NCI-H2227 (cell line): ENCODE data around the gene MYL4.
"Not testable (repeated sequence)": the region's sequence is repeated elsewhere in the genome, so short reads cannot be mapped to it uniquely, and the experiment has no call there.

Experiments
- DNase-seq: peaks from one replicate; lab custom pipeline; 2025; ENCODE audit not compliant: unreplicated experiment; lab: John Stamatoyannopoulos, UW

MYL4 gene

GRCh38 chr17:47239967-47240651 lies 31.0 kb downstream of the MYL4 start:
- DNase-seq = no peak

- no peak for DNase-seq
These were observed 31.7 kb downstream of the MYL4 start for GRCh38 chr17:47240806-47241205.

- no peak for DNase-seq
These were observed 33.5 kb downstream of the MYL4 start for GRCh38 chr17:47242648-47243047.

- no peak for DNase-seq
These were observed 34.8 kb downstream of the MYL4 start for GRCh38 chr17:47243737-47244598.

- no peak for DNase-seq
These were observed 35.5 kb downstream of the MYL4 start for GRCh38 chr17:47244697-47245096.

- DNase-seq = no peak
These were observed 37.0 kb downstream of the MYL4 start for GRCh38 chr17:47246120-47246519.

- no peak for DNase-seq
These were observed 41.7 kb downstream of the MYL4 start for GRCh38 chr17:47250855-47251254.

GRCh38 chr17:47251421-47251940 lies 42.3 kb downstream of the MYL4 start:
- no peak for DNase-seq

- no peak for DNase-seq
These were observed 43.1 kb downstream of the MYL4 start for GRCh38 chr17:47252209-47252608.

- DNase-seq = no peak
These were observed 43.8 kb downstream of the MYL4 start for GRCh38 chr17:47252766-47253512.

- peak; percentile 84 for DNase-seq
These were observed 44.6 kb downstream of the MYL4 start, which contains the start of gene ITGB3 for GRCh38 chr17:47253541-47254402. Gene ITGB3, plus strand, starts transcription at chr17:47253827. Its CDS starts 35 bp downstream, at chr17:47253862.

GRCh38 chr17:47254403-47254943 lies 45.3 kb downstream of the MYL4 start:
- DNase-seq = peak; percentile 12

- no peak for DNase-seq
These were observed 48.6 kb downstream of the MYL4 start for GRCh38 chr17:47257651-47258339.

- DNase-seq = no peak
These were observed 53.4 kb downstream of the MYL4 start for GRCh38 chr17:47262586-47262985.

- no peak for DNase-seq
These were observed 55.0 kb downstream of the MYL4 start for GRCh38 chr17:47264166-47264565.

GRCh38 chr17:47265983-47266541 lies 56.9 kb downstream of the MYL4 start:
- no peak for DNase-seq

- DNase-seq = no peak
These were observed 57.6 kb downstream of the MYL4 start for GRCh38 chr17:47266782-47267181.

GRCh38 chr17:47267354-47267828 lies 58.2 kb downstream of the MYL4 start:
- DNase-seq = no peak

- not testable (repeated sequence) for DNase-seq
These were observed 59.8 kb downstream of the MYL4 start for GRCh38 chr17:47268964-47269363.
